ENCODE data around the gene SH3TC1. TPM values are rescaled to one million over a fixed set of nuclear protein-coding genes. Genes with fewer than 3 reads are reported as not detected.

The SH3TC1 gene
- total and polyA plus RNA-seq, 2 of the 13 experiments (the other 11 are each of a cell fraction or from before 2014, with no cell fraction given), result 14.9 to 21.8 TPM

- no peak overlapping the region for H3K4me3 ChIP-seq (replicated peaks in 1 of 3; ENCODE audit: insufficient read depth in 1 of 3, low read depth in 2 of 3, low read length in 3 of 3)
- no peak for FAIRE-seq
- no peak overlapping the region for H3K9ac ChIP-seq (ENCODE audit: insufficient read depth, low read depth, low read length)
- in situ Hi-C loops (cut with HindIII; ENCODE audit: extremely low pct_ligation_motif_present, low pct_unique_long_range_greater_than_20kb) (no loop called here), intact Hi-C loops (cut with micrococcal nuclease; ENCODE audit: unreplicated experiment) (loop anchor here (1.0 to 2.0 kb wide), 3 partner anchors 14 to 225 kb away; no protein-coding TSS in a partner anchor)
- no peaks in the 10 kb centered on the region for H3K79me2 ChIP-seq (ENCODE audit: insufficient read depth, low read length)
- WGBS (ENCODE audit: low lambda C conversion rate), result 32% methylated on average over 11 of the region's 11 CpGs
- ChIA-PET CTCF (ENCODE audit: low intra/inter-chr PET ratio, low total read pairs) (no interaction called here), POLR2A (interaction anchor here (1.6 kb wide), 1 partner anchor 16 kb away, joined by 3 read pairs; no protein-coding TSS in a partner anchor)
- no peaks in the 10 kb centered on the region for H4K20me1 ChIP-seq (ENCODE audit: insufficient read depth, low read length)
- H3K27ac ChIP-seq (ENCODE audit: extremely low read length, insufficient read depth, low read length), result no peak overlapping the region
- H3K36me3 ChIP-seq (replicated peaks in 1 of 2; ENCODE audit: control insufficient read depth in 1 of 2, insufficient read depth in 2 of 2, low read length in 2 of 2), result no peaks in the 10 kb centered on the region
- no TSS peak for BruUV-seq (replicated peaks)
- no peaks in the 10 kb centered on the region for H3K9me3 ChIP-seq (ENCODE audit: low read length)
- H2AFZ ChIP-seq (ENCODE audit: low read length), result no peak overlapping the region
- peaks cover 37% of the 10 kb centered on the region for H3K4me1 ChIP-seq (ENCODE audit: insufficient read depth, low read length)
- no peak for DNase-seq (ENCODE audit: low spot score)
- TF ChIP-seq ZNF225 (CRISPR knock-in tag; IDR thresholded peaks at IDR 0.05), result no peak
- H3K27me3 ChIP-seq (ENCODE audit: control insufficient read depth in 1 of 2, insufficient read depth in 2 of 2, low read length in 2 of 2), result peaks cover 7 to 24% of the 10 kb centered on the region in 2 experiments; a peak in 3 of 5 replicates
- H3K4me2 ChIP-seq (ENCODE audit: low read depth, low read length), result no peak overlapping the region
- ATAC-seq, result no peak
Observed at GRCh38 chr4:8177956-8178355, 21.1 kb upstream of the SH3TC1 start.

GRCh38 chr4:8179074-8179473 lies 20.0 kb upstream of the SH3TC1 start:
- in situ Hi-C loops (cut with HindIII; ENCODE audit: extremely low pct_ligation_motif_present, low pct_unique_long_range_greater_than_20kb) (no loop called here), intact Hi-C loops (cut with micrococcal nuclease; ENCODE audit: unreplicated experiment) (no loop called here)
- TF ChIP-seq IRX3 (CRISPR knock-in tag; IDR thresholded peaks at IDR 0.05; ENCODE audit: borderline replicate concordance, low read depth), result no peak
- TF ChIP-seq BATF2 (CRISPR knock-in tag; IDR thresholded peaks at IDR 0.05), result no peak
- no peak for TF ChIP-seq ZFP62 (CRISPR knock-in tag; IDR thresholded peaks at IDR 0.05)
- no peak for TF ChIP-seq TOPORS (CRISPR knock-in tag; IDR thresholded peaks at IDR 0.05)
- TF ChIP-seq SIN3B (IDR thresholded peaks at IDR 0.05; ENCODE audit: low read length), result no peak
- TF ChIP-seq ZNF235 (CRISPR knock-in tag; IDR thresholded peaks at IDR 0.05; ENCODE audit: borderline replicate concordance), result no peak
- BruUV-seq (replicated peaks), result no TSS peak
- 22% methylated on average over 6 of the region's 10 CpGs for WGBS (ENCODE audit: low lambda C conversion rate)
- no peaks in the 10 kb centered on the region for H3K36me3 ChIP-seq (replicated peaks in 1 of 2; ENCODE audit: control insufficient read depth in 1 of 2, insufficient read depth in 2 of 2, low read length in 2 of 2)
- H3K27ac ChIP-seq (ENCODE audit: extremely low read length, insufficient read depth, low read length), result no peak overlapping the region
- H3K9ac ChIP-seq (ENCODE audit: insufficient read depth, low read depth, low read length), result no peak overlapping the region
- no peak overlapping the region for H3K4me3 ChIP-seq (replicated peaks in 1 of 3; ENCODE audit: insufficient read depth in 1 of 3, low read depth in 2 of 3, low read length in 3 of 3)
- no peak overlapping the region for H3K4me2 ChIP-seq (ENCODE audit: low read depth, low read length)
- peaks cover 41% of the 10 kb centered on the region for H3K4me1 ChIP-seq (ENCODE audit: insufficient read depth, low read length)
- peaks cover 7 to 24% of the 10 kb centered on the region in 2 experiments; a peak in 3 of 5 replicates for H3K27me3 ChIP-seq (ENCODE audit: control insufficient read depth in 1 of 2, insufficient read depth in 2 of 2, low read length in 2 of 2)
- no peak overlapping the region for H2AFZ ChIP-seq (ENCODE audit: low read length)
- H4K20me1 ChIP-seq (ENCODE audit: insufficient read depth, low read length), result no peaks in the 10 kb centered on the region
- CTCF ChIA-PET (ENCODE audit: low intra/inter-chr PET ratio, low total read pairs), result no interaction called here
- DNase-seq (ENCODE audit: low spot score) (no peak), ATAC-seq (no peak), FAIRE-seq (no peak)
- no peaks in the 10 kb centered on the region for H3K79me2 ChIP-seq (ENCODE audit: insufficient read depth, low read length)
- H3K9me3 ChIP-seq (ENCODE audit: low read length), result no peaks in the 10 kb centered on the region
- POLR2A ChIA-PET, result interaction anchor here (1.6 kb wide), 1 partner anchor 15 kb away, joined by 3 read pairs; no protein-coding TSS in a partner anchor

Data from HepG2 (cell line).